ENCODE data around the gene MAP3K2. TPM values are rescaled to one million over a fixed set of nuclear protein-coding genes. Genes with fewer than 3 reads are reported as not detected.

MAP3K2 gene
- total and polyA plus RNA-seq, 2 experiments from 2014 or later = 10.2 to 23.5 TPM

- Mint-ChIP-seq H3K27ac (no peak within 1 kb of the TSS), H3K36me3 (ENCODE audit: low read depth) (peaks cover under 1% of the 10 kb centered on the region; the same call in 1 of the 3 replicates), H3K4me3 (peak within 1 kb of the TSS; percentile 8; the same call in 1 of the 3 replicates), H3K4me1 (peaks cover 10% of the 10 kb centered on the region), H3K27me3 (ENCODE audit: insufficient read depth, low read depth, poor library complexity) (peaks cover 50% of the 10 kb centered on the region), H3K9me3 (peaks cover 4% of the 10 kb centered on the region; the same call in 2 of the 3 replicates)
- peaks cover 4% of the 10 kb centered on the region; the same call in 1 of the 2 replicates for H3K4me1 ChIP-seq (ENCODE audit: insufficient read depth)
- no peak within 1 kb of the TSS for H3K4me2 ChIP-seq
- no peak within 1 kb of the TSS for H3K4me3 ChIP-seq
- TF ChIP-seq EZH2phosphoT487 (IDR thresholded peaks at IDR 0.05; ENCODE audit: unreplicated experiment) (no peak), REST (IDR thresholded peaks at IDR 0.05; ENCODE audit: unreplicated experiment) (no peak), EZH2 (IDR thresholded peaks at IDR 0.05; ENCODE audit: low read depth, unreplicated experiment) (no peak), CTCF (conservative IDR thresholded peaks at IDR 0.05; ENCODE audit: low read depth in 2 of 2) (peak in 1 of 2 experiments; percentile 21; a peak in 1 of 4 replicates), JUNB (IDR thresholded peaks at IDR 0.05; ENCODE audit: unreplicated experiment) (no peak), ZNF331 (CRISPR knock-in tag; IDR thresholded peaks at IDR 0.05; ENCODE audit: low read depth) (no peak), NANOG (IDR thresholded peaks at IDR 0.05; ENCODE audit: borderline replicate concordance) (no peak), ETS1 (IDR thresholded peaks at IDR 0.05) (no peak), STAT1 (IDR thresholded peaks at IDR 0.05; ENCODE audit: unreplicated experiment) (no peak)
- H3K36me3 ChIP-seq (ENCODE audit: insufficient read depth) = no peaks in the 10 kb centered on the region
- H3K79me2 ChIP-seq (replicated peaks; ENCODE audit: insufficient read depth) = no peaks in the 10 kb centered on the region
- no peaks in the 10 kb centered on the region for H3K9me2 ChIP-seq (ENCODE audit: insufficient read depth)
- no peak within 1 kb of the TSS for H3K27ac ChIP-seq (ENCODE audit: low read depth)
- DNase-seq (ENCODE audit: low spot score) = no peak
- peaks cover 62% of the 10 kb centered on the region for H3K27me3 ChIP-seq (ENCODE audit: insufficient read depth)
- H2AFZ ChIP-seq = no peak within 1 kb of the TSS
- ATAC-seq = no peak
- H4K20me1 ChIP-seq (replicated peaks; ENCODE audit: insufficient read depth) = no peaks in the 10 kb centered on the region; the same call in 1 of the 2 replicates
- H3F3A ChIP-seq (replicated peaks; ENCODE audit: low read depth) = 0 out of 2 replicates have a peak, but pooled peaks cover 4% of the 10 kb centered on the region
Measured at GRCh38 chr2:127418300-127419111, 30.7 kb upstream of the MAP3K2 start, which contains the start of gene PROC. Gene PROC, plus strand, starts transcription at chr2:127418427. Its CDS starts 1,516 bp downstream, at chr2:127419943.
